HG03045 (cell line): ENCODE data around the gene KLHL25.

Source experiments
- ATAC-seq: cut with Tn5 transposase; IDR thresholded peaks from one replicate; pipeline ENCODE4 v1.9.1; 2021; ENCODE audit warnings: mild to moderate bottlenecking, moderate library complexity; ENCODE audit not compliant: unreplicated experiment

Gene KLHL25

GRCh38 chr15:85748176-85748575 is 46.5 kb downstream of the KLHL25 start:
- no peak for ATAC-seq

GRCh38 chr15:85746641-85747040 is 48.1 kb downstream of the KLHL25 start:
- ATAC-seq: no peak

GRCh38 chr15:85745525-85746150 is 49.1 kb downstream of the KLHL25 start:
- no peak for ATAC-seq

- no peak for ATAC-seq
Measured at GRCh38 chr15:85745023-85745422, 49.7 kb downstream of the KLHL25 start.

GRCh38 chr15:85744579-85744978 is 50.1 kb downstream of the KLHL25 start:
- no peak for ATAC-seq

- ATAC-seq: no peak
Measured at GRCh38 chr15:85743392-85744055, 51.2 kb downstream of the KLHL25 start.

GRCh38 chr15:85742186-85742821 is 52.4 kb downstream of the KLHL25 start:
- no peak for ATAC-seq

- ATAC-seq: no peak
Measured at GRCh38 chr15:85741662-85742061, 53.1 kb downstream of the KLHL25 start.

GRCh38 chr15:85741021-85741421 is 53.7 kb downstream of the KLHL25 start:
- no peak for ATAC-seq

- ATAC-seq: no peak
Measured at GRCh38 chr15:85737061-85737460, 57.7 kb downstream of the KLHL25 start.

- no peak for ATAC-seq
Measured at GRCh38 chr15:85733416-85733815, 61.3 kb downstream of the KLHL25 start.

GRCh38 chr15:85730001-85730820 is 64.5 kb downstream of the KLHL25 start:
- no peak for ATAC-seq

GRCh38 chr15:85727068-85727467 is 67.7 kb downstream of the KLHL25 start:
- ATAC-seq: no peak

GRCh38 chr15:85726454-85726853 is 68.3 kb downstream of the KLHL25 start:
- no peak for ATAC-seq

GRCh38 chr15:85725564-85725963 is 69.2 kb downstream of the KLHL25 start:
- ATAC-seq: no peak

GRCh38 chr15:85725019-85725418 is 69.7 kb downstream of the KLHL25 start:
- ATAC-seq: no peak

GRCh38 chr15:85723960-85724945 is 70.5 kb downstream of the KLHL25 start:
- ATAC-seq: no peak

- no peak for ATAC-seq
Measured at GRCh38 chr15:85722374-85723152, 72.2 kb downstream of the KLHL25 start.

- ATAC-seq: no peak
Measured at GRCh38 chr15:85718981-85719380, 75.7 kb downstream of the KLHL25 start.
